ENCODE data around the gene TGFB1. TPM values are rescaled to one million over a fixed set of nuclear protein-coding genes. Genes with fewer than 3 reads are reported as not detected.

Gene TGFB1
- total RNA-seq, 1 donor from 2014 or later = 193 TPM

- H3K27ac Mint-ChIP-seq (ENCODE audit: unreplicated experiment) = peak overlapping the region; percentile 41
These were observed 42.1 kb downstream of the TGFB1 start for GRCh38 chr19:41311613-41312012.

GRCh38 chr19:41311072-41311471 lies 42.6 kb downstream of the TGFB1 start:
- H3K4me1 Mint-ChIP-seq (ENCODE audit: unreplicated experiment) = peaks cover 49% of the 10 kb centered on the region
- no peaks in the 10 kb centered on the region for H3K9me3 Mint-ChIP-seq (ENCODE audit: unreplicated experiment)
- no peak overlapping the region for H3K27ac Mint-ChIP-seq (ENCODE audit: unreplicated experiment)
- no peak overlapping the region for H3K4me3 Mint-ChIP-seq (ENCODE audit: unreplicated experiment)
- no peak for DNase-seq (ENCODE audit: low spot score)
- H3K36me3 Mint-ChIP-seq (ENCODE audit: low read depth, unreplicated experiment) = peaks cover 31% of the 10 kb centered on the region
- TF ChIP-seq CTCF (IDR thresholded peaks at IDR 0.05; ENCODE audit: unreplicated experiment) = no peak
- peaks cover 21% of the 10 kb centered on the region for H3K27me3 Mint-ChIP-seq (ENCODE audit: unreplicated experiment)

More at GRCh38 chr19:41311613-41312012, 42.1 kb downstream of the TGFB1 start:
- no peak for DNase-seq (ENCODE audit: low spot score)
- peak overlapping the region; percentile 86 for H3K4me3 Mint-ChIP-seq (ENCODE audit: unreplicated experiment)
- peaks cover 21% of the 10 kb centered on the region for H3K27me3 Mint-ChIP-seq (ENCODE audit: unreplicated experiment)
- peaks cover 34% of the 10 kb centered on the region for H3K36me3 Mint-ChIP-seq (ENCODE audit: low read depth, unreplicated experiment)
- no peak for TF ChIP-seq CTCF (IDR thresholded peaks at IDR 0.05; ENCODE audit: unreplicated experiment)
- no peaks in the 10 kb centered on the region for H3K9me3 Mint-ChIP-seq (ENCODE audit: unreplicated experiment)
- peaks cover 49% of the 10 kb centered on the region for H3K4me1 Mint-ChIP-seq (ENCODE audit: unreplicated experiment)

GRCh38 chr19:41310033-41310831 lies 43.5 kb downstream of the TGFB1 start, which contains the start of gene CCDC97:
Gene CCDC97, plus strand, starts transcription at chr19:41310172. Its CDS starts 139 bp downstream, at chr19:41310311.
- peak within 1 kb of the TSS; percentile 85 for H3K27ac Mint-ChIP-seq (ENCODE audit: unreplicated experiment)
- H3K4me3 Mint-ChIP-seq (ENCODE audit: unreplicated experiment) = peak within 1 kb of the TSS; percentile 98
- no peak for TF ChIP-seq CTCF (IDR thresholded peaks at IDR 0.05; ENCODE audit: unreplicated experiment)
- peak; percentile 85 for DNase-seq (ENCODE audit: low spot score)
- no peaks in the 10 kb centered on the region for H3K9me3 Mint-ChIP-seq (ENCODE audit: unreplicated experiment)
- peaks cover 32% of the 10 kb centered on the region for H3K36me3 Mint-ChIP-seq (ENCODE audit: low read depth, unreplicated experiment)
- H3K27me3 Mint-ChIP-seq (ENCODE audit: unreplicated experiment) = peaks cover 21% of the 10 kb centered on the region
- H3K4me1 Mint-ChIP-seq (ENCODE audit: unreplicated experiment) = peaks cover 49% of the 10 kb centered on the region

- no peak for DNase-seq (ENCODE audit: low spot score)
- peaks cover 38% of the 10 kb centered on the region for H3K36me3 Mint-ChIP-seq (ENCODE audit: low read depth, unreplicated experiment)
- peak overlapping the region; percentile 85 for H3K27ac Mint-ChIP-seq (ENCODE audit: unreplicated experiment)
- H3K27me3 Mint-ChIP-seq (ENCODE audit: unreplicated experiment) = peaks cover 21% of the 10 kb centered on the region
- H3K4me3 Mint-ChIP-seq (ENCODE audit: unreplicated experiment) = peak overlapping the region; percentile 98
- no peak for TF ChIP-seq CTCF (IDR thresholded peaks at IDR 0.05; ENCODE audit: unreplicated experiment)
- peaks cover 55% of the 10 kb centered on the region for H3K4me1 Mint-ChIP-seq (ENCODE audit: unreplicated experiment)
- no peaks in the 10 kb centered on the region for H3K9me3 Mint-ChIP-seq (ENCODE audit: unreplicated experiment)
These were observed 44.3 kb downstream of the TGFB1 start for GRCh38 chr19:41309180-41310032.
